LNCAP (cell line): ENCODE data around the gene FHOD1.

Experiments
- TF ChIP-seq, protein P1 (sequence below): fragments of 450-650 bp; IDR thresholded peaks from 2 replicates; pipeline ENCODE4 v1.5.1; 2017; ENCODE audit warnings: mild to moderate bottlenecking

Gene FHOD1

GRCh38 chr16:67244387-67245185 lies 2.7 kb downstream of the FHOD1 start:
- TF ChIP-seq, protein P1, sequence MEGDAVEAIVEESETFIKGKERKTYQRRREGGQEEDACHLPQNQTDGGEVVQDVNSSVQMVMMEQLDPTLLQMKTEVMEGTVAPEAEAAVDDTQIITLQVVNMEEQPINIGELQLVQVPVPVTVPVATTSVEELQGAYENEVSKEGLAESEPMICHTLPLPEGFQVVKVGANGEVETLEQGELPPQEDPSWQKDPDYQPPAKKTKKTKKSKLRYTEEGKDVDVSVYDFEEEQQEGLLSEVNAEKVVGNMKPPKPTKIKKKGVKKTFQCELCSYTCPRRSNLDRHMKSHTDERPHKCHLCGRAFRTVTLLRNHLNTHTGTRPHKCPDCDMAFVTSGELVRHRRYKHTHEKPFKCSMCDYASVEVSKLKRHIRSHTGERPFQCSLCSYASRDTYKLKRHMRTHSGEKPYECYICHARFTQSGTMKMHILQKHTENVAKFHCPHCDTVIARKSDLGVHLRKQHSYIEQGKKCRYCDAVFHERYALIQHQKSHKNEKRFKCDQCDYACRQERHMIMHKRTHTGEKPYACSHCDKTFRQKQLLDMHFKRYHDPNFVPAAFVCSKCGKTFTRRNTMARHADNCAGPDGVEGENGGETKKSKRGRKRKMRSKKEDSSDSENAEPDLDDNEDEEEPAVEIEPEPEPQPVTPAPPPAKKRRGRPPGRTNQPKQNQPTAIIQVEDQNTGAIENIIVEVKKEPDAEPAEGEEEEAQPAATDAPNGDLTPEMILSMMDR = no peak

GRCh38 chr16:67243481-67243880 lies 3.8 kb downstream of the FHOD1 start:
- TF ChIP-seq, protein P1 = no peak

DNA sequence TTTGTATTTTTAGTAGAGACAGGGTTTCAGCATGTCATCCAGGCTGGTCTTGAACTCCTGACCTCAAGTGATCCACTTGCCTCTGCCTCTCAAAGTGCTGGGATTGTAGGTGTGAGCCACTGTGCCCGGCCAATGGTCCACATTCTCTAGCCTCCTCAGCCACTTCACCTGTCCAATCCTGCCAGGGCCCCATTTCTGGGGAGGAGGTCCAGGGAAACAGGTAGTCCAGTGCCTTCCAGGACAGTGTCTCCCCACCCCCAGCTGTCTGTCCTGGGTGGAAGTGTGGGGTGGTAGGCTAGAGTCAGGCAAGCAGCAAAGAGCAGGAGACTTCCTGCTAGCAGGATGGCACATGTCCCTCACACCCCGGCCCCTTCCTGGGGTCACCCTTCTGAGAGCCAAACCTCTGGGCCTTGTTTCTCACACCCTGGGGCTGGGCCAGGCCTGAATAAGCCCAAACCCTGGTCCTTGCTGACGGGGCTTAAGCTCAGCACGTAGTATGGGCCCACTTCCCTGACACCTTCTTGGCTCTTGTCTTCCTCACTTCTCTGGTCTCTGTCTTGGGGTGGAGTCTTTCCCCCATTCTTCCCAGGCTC lies 5.0 kb downstream of the FHOD1 start:
- TF ChIP-seq, protein P1 = no peak

DNA sequence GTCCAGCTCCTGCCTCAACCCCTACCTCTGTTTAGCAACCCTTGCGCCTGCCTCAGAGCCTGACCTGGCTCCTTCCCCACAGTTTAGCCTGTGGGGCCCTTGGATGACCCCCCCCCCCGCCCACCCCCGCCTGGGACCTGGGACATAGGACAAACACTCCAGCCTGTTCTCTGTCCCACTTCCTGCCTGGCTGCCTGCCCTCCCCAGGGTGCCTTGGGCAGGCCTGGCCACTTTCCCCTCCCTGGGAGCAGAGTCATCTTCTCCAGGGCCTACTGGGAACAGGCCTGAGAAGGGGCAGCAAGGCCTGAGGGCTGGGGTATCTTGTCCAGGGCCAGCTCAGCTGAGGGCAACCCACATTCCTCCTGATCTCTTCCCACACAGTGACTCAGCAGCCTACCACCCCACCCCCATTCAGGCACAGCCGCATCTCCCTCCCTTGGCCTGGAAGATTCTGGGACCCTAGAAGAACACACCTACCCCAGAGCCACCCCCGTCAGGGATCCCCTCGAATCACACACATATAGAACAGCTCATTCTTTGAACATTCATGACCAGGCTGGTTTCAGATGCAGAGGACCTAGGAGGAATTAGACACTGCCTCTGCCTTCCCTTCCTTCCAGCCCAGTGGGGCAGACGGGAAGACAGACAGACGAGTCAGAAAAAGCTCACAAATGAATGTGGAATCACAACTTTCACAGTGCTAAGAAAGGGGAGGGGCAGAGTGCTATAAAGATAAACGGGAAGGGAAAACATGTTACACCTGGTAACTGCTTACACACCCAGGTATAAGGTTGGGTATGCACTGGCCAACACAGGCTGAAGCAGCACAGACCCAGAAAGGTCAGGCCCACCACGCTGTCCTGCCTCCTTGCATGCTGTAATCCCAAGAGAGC lies 6.0 kb downstream of the FHOD1 start:
- TF ChIP-seq, protein P1 = no peak

DNA sequence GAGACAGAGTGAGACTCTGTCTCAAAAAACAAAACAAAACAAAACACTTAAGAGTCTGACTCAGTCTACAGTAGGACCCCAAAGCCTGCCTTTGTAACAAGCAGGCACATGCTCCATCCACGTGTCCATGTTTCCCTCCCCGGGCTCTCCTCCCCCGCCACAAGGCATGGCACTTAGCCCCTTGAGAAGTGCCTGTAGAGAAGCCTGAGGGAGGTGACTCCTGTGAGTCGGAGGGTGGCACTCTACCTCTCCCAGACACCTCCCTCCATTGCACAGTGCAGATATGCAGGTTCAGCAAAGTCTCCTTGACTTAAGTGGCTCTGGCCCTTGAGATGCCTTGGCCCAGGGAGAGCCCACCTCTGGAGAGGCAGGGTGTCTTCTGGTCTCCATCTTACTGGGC lies 6.8 kb downstream of the FHOD1 start:
- TF ChIP-seq, protein P1 = no peak

GRCh38 chr16:67238806-67239470 lies 8.3 kb downstream of the FHOD1 start:
- TF ChIP-seq, protein P1 = no peak

DNA sequence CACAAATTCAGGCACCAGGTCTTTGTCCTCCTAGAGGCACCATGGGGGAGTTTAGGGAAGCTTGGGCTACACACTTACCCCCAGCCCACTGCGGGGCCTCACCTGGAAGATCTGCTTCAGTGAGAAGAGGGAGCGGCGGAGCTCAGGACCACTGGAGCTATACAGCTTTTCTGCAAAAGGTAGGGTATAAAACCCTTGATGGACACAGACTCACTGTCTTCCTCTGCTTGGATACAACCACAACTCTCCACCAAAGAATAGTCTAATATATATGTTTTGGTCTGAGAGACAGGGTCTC lies 9.1 kb downstream of the FHOD1 start:
- TF ChIP-seq, protein P1 = no peak
